ENCODE measurements around the gene SLC25A17.
A peak's percentile ranks its signal among the peaks of the same experiment; 100 is the strongest.
"Not testable (repeated sequence)": the region's sequence is repeated elsewhere in the genome, so short reads cannot be mapped to it uniquely, and the experiment has no call there.

SLC25A17 gene

DNA sequence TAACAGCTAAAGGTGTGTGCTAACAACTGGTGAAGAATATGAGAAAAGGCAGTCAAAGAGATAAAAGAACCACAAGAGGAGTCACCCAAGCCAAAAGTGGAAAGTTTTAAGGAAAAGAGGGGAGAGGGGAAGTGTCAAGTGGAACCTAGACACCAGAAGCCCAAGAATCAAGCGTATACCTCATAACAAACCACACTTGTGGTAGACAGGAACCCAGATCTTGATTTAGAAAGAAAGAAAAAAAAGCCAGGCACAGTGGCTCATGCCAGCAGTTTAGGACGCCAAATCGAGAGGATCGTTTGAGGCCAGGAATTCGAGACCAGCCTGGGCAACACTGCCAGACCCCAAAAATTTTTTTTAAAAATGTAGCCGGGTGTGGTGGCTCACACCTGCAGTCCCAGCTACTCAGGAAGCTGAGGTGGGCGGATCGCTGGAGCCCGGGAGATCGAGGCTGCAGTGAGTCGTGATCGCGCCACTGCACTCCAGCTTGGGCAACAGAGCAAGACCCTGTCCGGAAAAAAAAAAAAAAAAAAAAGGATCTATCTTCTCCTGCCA is 877 bp downstream of the SLC25A17 start:
- peak; percentile 1 for DNase-seq (ENCODE audit: low read depth)

DNA sequence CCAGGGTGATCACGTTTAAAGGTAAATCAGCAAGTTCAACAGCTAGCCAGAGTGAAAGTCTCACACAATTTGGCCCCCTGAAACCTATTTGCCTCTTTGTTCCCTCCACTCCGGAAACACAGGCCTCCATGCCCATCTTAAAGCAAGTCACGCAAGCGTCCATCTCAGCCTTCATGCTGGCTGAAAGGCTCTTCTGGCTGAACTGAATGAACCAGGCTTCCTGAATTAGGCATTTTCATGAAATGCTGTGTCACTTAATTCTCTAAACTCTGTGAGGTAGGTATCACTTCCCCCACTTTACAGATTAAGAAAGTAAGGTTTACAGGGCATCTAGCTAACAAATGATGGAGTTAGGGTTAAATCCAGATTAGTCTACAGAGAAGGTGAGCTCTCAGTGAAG is 1.4 kb downstream of the SLC25A17 start:
- DNase-seq (ENCODE audit: low read depth): no peak

DNA sequence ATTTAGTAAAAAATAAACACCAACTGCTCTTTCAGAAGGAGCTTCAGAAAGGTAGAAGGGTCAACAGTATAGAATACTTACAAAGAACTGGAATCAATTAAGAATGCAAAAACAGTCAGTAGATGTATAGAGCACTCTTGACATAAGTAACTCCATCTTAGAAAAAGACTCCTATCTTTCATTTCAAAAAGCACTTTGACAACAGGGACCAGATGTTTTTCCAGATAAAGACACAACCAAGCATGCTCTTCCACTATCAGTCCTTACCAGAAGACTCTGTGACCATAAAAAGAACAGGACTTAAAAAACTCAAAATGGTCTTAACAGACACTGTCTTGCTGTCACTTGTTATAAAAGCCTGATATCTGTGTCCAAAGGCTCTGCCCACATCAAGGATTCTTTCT is 5.2 kb downstream of the SLC25A17 start:
- no peak for DNase-seq (ENCODE audit: low read depth)

DNA sequence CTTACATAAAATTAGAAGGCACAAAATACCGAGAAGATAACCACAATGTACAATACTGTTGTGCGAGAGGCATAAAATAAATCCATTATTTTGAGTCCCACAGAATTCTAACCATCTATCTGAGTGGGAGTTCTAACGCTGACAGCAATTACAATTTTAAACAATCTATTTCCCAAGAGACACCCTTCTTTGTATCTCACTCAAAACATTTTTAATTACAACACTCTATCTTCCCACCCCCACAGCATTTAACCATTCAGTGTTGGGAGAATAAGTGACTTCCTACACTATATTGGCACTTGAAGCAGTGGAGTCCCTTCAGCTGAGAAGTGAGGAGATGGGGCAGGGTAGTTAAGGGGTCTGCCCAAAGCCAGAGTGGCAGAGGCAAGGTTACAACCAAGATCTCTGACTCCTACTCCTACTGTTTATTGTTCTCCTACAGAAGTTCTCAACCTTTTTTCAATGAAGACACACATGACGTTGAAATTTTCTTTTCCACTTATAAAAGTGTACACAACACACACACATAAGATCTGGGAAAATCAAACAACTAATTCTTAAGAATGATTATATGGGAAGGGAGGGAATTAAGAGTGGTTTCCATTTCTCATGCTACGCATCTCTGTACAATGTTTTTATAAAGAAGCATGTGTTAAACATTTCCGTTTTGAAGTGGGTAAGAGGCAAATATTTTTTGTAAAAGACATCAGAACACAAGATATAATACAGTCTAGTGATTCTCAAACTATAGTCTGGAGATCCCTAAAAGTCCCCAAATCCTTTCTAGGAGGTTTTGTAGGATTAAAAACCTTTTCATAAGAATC is 10.9 kb downstream of the SLC25A17 start:
- DNase-seq (ENCODE audit: low read depth): no peak

DNA sequence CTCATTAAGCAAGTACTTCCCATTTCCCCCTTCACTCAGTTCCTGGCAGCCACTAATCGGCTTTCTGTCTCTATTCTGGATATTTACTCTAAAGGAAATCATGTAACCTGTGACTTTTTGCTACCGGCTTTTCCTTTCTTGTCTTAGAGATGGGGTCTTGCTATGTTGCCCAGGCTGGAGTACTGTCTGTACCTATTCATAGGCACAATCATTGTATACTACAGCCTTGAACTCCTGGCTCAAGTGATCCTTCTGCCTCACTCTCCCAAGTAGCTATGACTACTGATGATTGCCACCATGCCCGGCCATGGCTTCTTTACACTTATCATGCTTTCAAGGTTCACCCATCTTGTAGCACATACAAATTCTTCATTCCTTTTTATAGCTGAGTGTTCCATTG is 12.4 kb downstream of the SLC25A17 start:
- DNase-seq (ENCODE audit: low read depth): no peak

DNA sequence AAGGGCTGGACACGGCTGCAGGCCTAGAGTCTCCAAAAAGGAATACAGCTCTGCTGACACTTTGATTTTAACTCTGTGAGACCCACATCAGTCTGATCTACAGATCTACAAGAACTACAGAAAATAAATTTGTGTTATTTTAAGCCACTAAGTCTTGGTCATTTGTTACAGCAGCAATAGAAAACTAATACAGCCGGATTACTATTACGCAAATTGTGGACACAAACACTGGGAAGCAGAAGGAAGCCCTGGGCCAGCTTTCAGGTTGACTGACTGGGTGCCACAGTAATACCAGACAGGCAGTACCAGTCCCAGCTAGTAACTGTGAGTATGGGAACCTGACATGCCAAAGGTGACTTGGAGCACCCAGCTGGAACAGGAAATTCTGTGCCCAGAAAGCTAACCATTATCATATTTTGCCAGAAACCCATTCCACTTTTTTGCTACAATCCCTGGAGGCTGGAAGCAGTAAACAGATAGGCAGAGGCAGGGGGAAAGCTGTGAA is 13.4 kb downstream of the SLC25A17 start:
- DNase-seq (ENCODE audit: low read depth): no peak

DNA sequence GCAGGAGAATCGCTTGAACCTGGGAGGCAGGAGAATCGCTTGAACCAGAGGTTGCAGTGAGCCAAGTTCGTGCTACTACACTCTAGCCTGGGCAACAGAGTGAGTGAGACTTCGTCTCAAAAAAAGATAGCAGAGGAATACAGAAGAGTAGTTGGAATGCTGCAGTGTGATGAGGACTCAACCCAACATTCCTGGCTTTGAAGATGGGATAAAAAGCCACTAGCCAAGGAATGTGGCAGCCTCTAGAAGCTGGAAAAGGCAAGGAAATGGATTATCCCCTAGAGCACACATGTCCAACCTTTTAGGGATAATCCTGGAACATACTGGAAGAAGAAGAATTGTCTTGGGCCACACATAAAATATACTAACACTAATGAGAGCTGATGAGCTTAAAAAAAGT is 13.9 kb downstream of the SLC25A17 start:
- DNase-seq (ENCODE audit: low read depth): no peak

DNA sequence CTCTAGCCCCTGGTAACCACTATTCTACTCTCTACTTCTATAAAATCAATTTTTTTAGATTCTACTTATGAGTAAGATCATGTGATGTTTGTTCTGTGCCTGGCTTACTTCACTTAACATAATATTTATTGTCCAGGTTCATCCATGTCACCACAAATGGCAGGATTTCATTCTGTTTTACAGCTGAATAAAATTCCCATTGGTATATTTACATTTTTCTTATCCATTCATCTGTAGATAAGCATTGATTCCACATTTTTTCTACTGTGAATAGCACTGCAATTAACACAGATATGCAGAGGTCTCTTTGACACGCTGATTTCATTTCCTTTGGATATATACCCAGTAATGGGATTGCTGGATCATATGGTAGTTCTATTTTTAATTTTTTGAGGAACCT is 15.8 kb downstream of the SLC25A17 start:
- DNase-seq (ENCODE audit: low read depth): no peak

DNA sequence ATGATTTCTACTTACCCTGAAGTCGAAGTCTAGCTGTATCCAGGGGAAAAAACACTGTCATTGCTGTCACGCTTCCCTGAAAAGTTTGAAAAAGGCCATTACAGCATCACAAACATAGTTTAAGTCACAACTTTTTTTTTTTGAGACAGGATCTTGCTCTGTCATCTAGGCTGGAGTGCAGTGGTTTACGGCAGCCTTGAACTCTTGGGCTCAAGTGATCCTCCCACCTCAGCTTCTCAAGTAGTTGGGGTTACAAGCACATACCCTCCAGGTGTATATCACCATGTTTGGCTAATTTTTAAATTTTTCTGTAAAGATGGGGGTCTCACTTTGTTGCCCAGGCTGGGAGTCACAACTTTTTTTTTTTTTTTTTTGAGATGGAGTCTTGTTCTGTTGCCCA is 20.1 kb downstream of the SLC25A17 start:
- no peak for DNase-seq (ENCODE audit: low read depth)

DNA sequence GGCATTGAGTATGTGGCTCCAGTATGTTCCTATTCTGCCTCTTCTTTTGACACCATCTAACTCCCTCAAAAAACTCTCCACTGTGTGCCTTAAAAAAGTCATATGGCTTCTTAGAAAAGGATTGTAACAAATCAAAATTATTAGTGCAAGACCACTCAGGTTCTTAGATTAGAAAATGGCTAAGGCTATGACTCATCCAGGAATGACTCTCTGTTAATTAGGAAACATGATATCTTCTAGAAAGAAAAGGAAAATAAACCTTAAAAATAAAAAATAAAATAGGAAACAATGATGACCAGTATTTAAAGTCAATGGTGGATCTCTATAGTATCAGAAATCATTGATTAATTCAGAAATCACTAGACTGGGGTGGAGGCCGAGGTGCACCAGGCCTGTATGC is 21.7 kb downstream of the SLC25A17 start:
- no peak for DNase-seq (ENCODE audit: low read depth)

DNA sequence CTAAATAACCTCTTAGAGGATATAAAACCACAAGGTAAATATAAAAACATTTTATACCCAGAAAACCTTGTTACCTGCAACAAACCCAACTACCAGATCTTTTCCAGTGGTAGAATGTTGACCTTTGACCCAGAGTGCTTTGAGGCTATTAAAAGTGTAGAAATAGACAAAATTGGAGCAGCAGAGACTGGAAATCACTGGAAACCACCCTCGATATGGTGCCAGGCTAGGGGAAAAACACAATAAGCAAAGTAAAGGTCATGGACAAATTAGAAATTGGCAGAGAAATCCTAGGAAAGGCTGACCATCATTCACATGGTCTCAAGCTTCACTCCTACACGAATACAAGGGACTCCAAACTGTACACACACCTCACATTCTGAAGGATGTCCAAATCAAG is 26.7 kb downstream of the SLC25A17 start:
- no peak for DNase-seq (ENCODE audit: low read depth)

DNA sequence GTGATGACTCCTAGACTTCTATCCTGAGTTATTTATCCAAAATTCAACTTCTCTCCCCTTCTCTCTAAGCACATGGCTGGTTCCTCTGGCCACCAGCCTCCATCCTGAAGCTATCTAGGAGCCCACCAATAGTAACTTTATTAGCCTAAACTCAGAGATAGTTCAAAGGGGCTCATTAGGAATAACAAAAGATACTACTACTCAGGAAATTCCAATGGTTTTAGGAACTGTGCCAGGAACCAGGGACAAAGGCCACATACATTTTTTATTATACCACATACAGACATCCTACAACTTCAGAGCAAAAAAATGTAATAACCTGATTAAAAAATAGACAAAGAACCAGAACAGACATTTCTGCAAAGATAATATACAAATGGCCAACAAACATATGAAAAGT is 27.9 kb downstream of the SLC25A17 start:
- DNase-seq (ENCODE audit: low read depth): no peak

DNA sequence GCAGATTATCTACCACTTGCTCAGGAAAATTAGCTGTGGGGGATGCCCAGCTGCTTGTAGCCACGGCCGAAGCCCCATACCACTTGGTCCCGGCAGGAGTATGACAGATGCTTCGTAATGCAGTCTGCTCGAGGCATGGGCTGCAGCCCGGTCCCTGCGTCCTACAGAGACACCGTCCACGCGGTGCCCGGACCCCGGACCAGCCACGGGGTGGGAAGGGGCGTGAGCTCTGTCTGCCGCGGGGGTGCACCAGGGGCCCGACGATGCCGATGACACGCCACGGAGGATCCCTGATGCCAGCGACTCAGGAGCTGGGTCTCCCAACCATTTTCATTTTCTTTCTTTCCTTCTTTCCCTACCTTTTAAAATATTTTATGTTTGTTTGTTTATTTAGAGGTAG is 30.0 kb downstream of the SLC25A17 start:
- DNase-seq (ENCODE audit: low read depth): no peak

DNA sequence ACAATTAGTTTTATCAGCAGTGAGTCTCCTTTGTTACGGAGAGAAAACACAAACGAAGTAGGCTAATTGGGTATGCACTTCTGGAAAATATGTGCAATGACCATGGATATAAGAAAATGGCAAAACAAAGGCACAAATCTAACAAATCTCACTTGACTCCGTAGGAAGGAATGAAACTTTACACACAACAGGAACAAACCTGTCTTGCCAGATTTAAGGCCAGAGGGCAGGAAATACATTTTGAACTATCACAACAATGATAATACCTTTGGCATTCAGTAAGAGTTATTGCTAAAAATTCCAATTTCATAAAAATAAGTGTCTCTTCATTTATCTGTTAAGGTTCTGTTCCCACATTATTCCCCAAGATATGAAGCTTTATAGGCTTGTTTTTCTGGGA is 36.6 kb downstream of the SLC25A17 start:
- DNase-seq (ENCODE audit: low read depth): no peak

DNA sequence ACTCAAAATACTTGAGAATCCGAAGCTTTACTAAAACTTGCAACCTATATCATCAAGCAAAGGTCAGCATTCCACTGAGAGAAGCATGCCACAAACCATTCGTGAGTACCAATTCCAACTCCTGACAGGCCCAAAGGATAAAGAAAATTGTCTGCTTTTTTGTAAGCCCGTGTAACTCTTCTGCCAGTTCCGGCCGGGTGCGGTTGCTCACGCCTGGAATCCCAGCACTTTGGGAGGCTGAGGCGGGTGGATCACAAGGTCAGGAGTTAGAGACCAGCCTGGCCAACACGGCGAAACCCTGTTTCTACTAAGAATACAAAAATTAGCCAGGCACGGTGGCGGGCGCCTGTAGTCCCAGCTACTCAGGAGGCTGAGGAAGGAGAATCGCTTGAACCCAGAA is 37.4 kb downstream of the SLC25A17 start:
- DNase-seq (ENCODE audit: low read depth): not testable (repeated sequence)

DNA sequence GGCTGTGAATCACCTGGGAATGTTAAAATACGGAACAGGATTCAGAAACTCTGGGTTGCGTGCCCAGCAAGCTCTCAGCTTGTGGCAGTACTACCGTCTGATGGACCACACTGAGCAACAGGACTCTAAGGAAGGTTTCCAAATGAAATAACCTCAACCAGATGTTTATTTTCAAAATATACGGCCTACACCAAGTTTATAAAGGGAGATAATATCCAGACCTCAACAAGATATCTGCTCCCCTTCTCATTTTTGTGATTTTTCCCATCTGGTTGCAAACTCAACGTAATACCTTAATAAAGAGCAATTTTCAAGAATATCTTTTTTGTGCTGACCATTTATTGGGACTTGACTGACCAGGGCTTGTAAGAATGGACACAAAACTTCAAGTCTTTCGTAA is 49.4 kb downstream of the SLC25A17 start:
- DNase-seq (ENCODE audit: low read depth): no peak

DNA sequence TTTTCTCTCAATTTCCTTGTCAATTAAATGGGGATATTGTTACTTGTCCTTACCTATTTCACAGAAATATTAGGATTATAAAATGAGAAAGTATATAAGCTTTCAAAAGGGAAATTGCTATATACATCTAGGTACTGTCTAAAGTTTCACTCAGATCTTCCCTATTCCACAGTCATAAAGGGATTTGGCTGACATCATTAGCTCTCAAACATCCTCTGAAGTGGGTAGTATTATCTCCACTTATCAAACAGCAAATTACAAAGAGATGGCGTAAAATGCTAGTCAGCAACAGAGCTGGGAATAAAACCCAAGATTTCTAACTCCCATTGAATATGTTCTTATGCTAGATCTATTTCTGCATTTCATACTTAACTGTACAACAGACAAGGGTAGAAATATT is 50.9 kb downstream of the SLC25A17 start:
- DNase-seq (ENCODE audit: low read depth): no peak

DNA sequence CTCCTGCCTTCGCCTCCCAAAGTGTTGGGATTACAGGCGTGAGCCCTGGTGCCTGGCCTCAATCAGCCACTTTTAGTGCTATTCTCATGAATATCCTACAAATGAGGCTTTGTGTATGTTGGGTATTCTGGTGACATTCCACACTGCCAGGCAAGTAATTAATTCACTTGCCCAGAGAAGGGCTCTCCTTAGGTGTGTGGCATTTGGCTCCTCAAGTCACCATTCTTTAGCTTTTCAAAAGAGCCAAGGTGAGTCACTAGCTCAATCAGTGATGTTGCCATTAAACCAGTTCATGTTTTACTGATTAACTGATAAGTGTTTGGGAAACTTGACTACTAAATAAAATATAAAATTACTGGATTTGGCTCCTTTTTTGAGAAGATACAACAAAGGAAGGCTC is 52.2 kb downstream of the SLC25A17 start:
- no peak for DNase-seq (ENCODE audit: low read depth)

DNA sequence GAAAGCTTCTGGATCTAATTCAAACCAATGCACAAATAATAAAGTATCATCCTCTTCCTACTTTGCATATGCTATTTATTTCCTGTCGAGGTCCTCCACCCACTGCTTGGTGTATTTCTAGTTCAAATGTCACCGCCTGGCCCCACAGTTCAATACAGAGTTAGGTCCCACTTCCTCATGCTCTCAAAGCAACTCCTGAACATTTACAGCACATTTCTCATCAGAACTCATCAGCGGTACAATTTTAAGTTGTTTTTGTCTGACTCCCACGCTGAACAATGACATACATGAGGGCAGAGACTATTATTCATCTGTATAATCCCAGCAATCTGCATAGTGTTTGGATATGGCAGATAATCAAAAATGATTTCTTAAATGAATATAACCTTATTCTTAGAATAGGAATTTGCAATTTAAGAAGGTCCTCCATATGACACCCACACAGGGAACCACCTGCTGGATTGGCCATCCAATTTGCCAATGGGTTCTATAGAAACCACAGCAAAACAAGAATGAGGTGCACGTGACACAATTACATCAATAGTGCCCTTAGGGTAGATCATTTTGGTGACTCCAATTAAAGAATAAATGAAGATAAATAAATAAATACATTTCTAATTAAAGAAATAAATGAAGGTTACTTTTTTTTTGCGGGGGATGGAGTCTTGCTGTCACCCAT is 54.2 kb downstream of the SLC25A17 start:
- DNase-seq (ENCODE audit: low read depth): no peak

DNA sequence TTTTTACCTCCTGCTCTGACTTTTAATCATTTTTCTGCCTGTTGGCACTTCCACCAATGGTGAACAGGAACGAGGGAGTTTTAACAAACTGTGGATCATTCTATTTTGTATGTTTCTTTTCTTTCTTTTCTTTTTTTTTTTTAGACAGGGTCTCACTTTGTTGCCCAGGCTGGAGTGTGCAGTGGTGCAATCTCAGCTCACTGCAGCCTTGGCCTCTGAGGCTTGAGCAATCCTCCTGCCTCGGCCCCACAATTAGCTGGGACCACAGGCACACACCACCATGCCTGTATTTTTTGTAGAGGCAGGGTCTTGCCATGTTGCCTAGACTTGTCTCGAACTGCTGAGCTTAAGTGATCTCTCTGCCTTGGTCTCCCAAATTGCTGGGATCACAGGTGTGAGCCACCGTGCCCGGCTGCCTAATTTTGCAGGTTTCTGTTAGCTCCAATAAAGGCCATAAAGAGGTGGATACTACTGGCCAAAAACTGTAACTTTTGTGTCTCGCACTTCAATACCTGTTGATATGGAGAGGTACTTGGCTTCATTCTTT is 59.8 kb downstream of the SLC25A17 start:
- no peak for DNase-seq (ENCODE audit: low read depth)

DNA sequence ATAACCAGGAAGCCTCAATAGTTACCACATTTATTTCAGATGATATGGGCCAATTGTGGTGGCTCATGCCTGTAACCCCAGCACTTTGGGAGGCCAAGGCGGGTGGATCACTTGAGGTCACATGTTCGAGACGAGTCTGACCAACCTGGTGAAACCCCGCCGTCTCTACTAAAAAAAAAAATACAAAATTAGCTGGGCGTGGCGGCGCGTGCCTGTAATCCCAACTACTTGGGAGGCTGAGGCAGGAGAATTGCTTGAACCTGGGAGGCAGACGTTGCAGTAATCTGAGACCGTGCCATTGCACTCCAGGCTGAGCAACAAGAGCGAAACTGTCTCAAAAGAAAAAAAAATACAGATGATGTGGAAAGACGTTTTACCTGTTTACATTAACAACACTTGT is 60.3 kb downstream of the SLC25A17 start:
- not testable (repeated sequence) for DNase-seq (ENCODE audit: low read depth)

DNA sequence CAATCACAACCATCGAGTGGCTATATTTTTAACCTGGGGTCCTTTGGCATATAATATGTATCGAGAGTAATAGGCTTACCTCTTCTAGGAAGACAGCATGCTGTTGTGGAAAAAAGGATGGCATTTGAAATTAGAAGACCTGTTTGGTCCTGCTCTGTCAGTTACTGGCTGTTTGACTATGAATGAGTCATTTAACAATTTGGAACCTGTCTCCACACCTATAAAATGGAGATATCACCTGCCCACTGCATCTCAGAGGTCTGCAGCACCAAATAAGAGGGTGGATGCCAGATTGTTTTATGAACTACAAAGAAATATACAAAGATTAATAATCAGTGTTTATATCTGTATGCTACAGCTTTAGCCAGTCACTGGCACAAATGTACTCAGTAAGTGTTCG is 60.8 kb downstream of the SLC25A17 start:
- no peak for DNase-seq (ENCODE audit: low read depth)

DNA sequence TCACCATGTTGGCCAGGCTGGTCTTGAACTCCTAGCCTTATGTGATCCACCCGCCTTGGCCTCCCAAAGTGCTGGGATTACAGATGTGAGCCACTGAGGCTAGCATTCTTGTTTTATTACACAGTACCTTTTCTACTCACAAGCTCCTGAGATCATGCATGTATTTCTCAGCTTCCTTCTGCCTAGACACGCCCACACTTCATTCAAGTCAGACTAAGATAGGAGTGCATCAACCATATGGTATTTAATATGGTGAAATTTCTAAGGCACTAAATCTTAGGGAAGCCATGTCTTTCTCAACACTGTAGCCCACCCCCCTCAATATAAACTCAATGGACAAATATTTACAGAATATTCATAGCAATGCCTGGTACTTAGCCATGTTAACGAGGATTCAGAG is 62.1 kb downstream of the SLC25A17 start:
- no peak for DNase-seq (ENCODE audit: low read depth)

Data from activated T-helper 1 cell treated with Interleukin-2 at 50 U/mL for 16 hours (primary cell).